ENCODE data around the gene WBP1L. TPM values are rescaled to one million over a fixed set of nuclear protein-coding genes. Genes with fewer than 3 reads are reported as not detected.
"Not testable (repeated sequence)": the region's sequence is repeated elsewhere in the genome, so short reads cannot be mapped to it uniquely, and the experiment has no call there.

WBP1L gene
- total RNA-seq, 2 donors from 2014 or later: 123 to 268 TPM

GRCh38 chr10:102740229-102740628 is 3.5 kb upstream of the WBP1L start:
- H3K27me3 ChIP-seq (replicated peaks; ENCODE audit: insufficient read depth): no peaks in the 10 kb centered on the region
- H3K4me1 ChIP-seq (ENCODE audit: control insufficient read depth in 1 of 2, low read depth in 2 of 2): peaks cover 16 to 46% of the 10 kb centered on the region in 2 donors
- H3K4me3 ChIP-seq: no peak overlapping the region
- H3K36me3 ChIP-seq: no peaks in the 10 kb centered on the region
- peak overlapping the region; percentile 44 to 94 for H3K27ac ChIP-seq
- ATAC-seq (ENCODE audit: insufficient number of reproducible peaks, low FRiP score, low read depth): no peak
- DNase-seq (ENCODE audit: low spot score): no peak
- TF ChIP-seq CTCF (IDR thresholded peaks at IDR 0.05): no peak
- no peaks in the 10 kb centered on the region for H3K9me3 ChIP-seq

GRCh38 chr10:102741726-102742237 is 2.0 kb upstream of the WBP1L start:
- no peak for DNase-seq (ENCODE audit: low spot score)
- Histone ChIP-seq H3K27ac (peak overlapping the region; percentile 44 to 94), H3K4me3 (no peak overlapping the region), H3K27me3 (replicated peaks; ENCODE audit: insufficient read depth) (no peaks in the 10 kb centered on the region), H3K36me3 (no peaks in the 10 kb centered on the region), H3K4me1 (ENCODE audit: control insufficient read depth in 1 of 2, low read depth in 2 of 2) (peaks cover 27 to 61% of the 10 kb centered on the region in 2 donors), H3K9me3 (no peaks in the 10 kb centered on the region)
- TF ChIP-seq CTCF (IDR thresholded peaks at IDR 0.05): no peak
- no peak for ATAC-seq (ENCODE audit: insufficient number of reproducible peaks, low FRiP score, low read depth)

- H3K9me3 ChIP-seq; H3K36me3 ChIP-seq; ATAC-seq (ENCODE audit: insufficient number of reproducible peaks, low FRiP score, low read depth); H3K27me3 ChIP-seq (replicated peaks; ENCODE audit: insufficient read depth); DNase-seq (ENCODE audit: low spot score); H3K4me3 ChIP-seq: not testable (repeated sequence)
- Histone ChIP-seq H3K4me1 (ENCODE audit: control insufficient read depth in 1 of 2, low read depth in 2 of 2) (peaks cover 27 to 65% of the 10 kb centered on the region in 2 donors), H3K27ac (peak overlapping the region; percentile 15 to 94)
These were observed 1.4 kb upstream of the WBP1L start for GRCh38 chr10:102742313-102742712.

GRCh38 chr10:102743078-102743587 is 615 bp upstream of the WBP1L start:
- Histone ChIP-seq H3K4me3 (peak overlapping the region; percentile 95), H3K27me3 (replicated peaks; ENCODE audit: insufficient read depth) (no peaks in the 10 kb centered on the region), H3K36me3 (no peaks in the 10 kb centered on the region), H3K27ac (peak overlapping the region; percentile 15 to 94), H3K4me1 (ENCODE audit: control insufficient read depth in 1 of 2, low read depth in 2 of 2) (peaks cover 27 to 67% of the 10 kb centered on the region in 2 donors), H3K9me3 (no peaks in the 10 kb centered on the region)
- DNase-seq (ENCODE audit: low spot score) (no peak), ATAC-seq (ENCODE audit: insufficient number of reproducible peaks, low FRiP score, low read depth) (no peak)
- TF ChIP-seq CTCF (IDR thresholded peaks at IDR 0.05): no peak

- Histone ChIP-seq H3K4me1 (ENCODE audit: control insufficient read depth in 1 of 2, low read depth in 2 of 2) (peaks cover 22 to 64% of the 10 kb centered on the region in 2 donors), H3K36me3 (no peaks in the 10 kb centered on the region), H3K4me3 (peak overlapping the region; percentile 95), H3K27ac (peak overlapping the region; percentile 94 to 98), H3K9me3 (no peaks in the 10 kb centered on the region), H3K27me3 (replicated peaks; ENCODE audit: insufficient read depth) (no peaks in the 10 kb centered on the region)
- DNase-seq (ENCODE audit: low spot score) (no peak), ATAC-seq (ENCODE audit: insufficient number of reproducible peaks, low FRiP score, low read depth) (no peak)
- TF ChIP-seq CTCF (IDR thresholded peaks at IDR 0.05): no peak
These were observed 765 bp downstream of the WBP1L start for GRCh38 chr10:102744374-102745051.

All from thoracic aorta (tissue), 2 donors.